Heart left ventricle (tissue), 16 donors: ENCODE measurements around the gene RTTN. TPM values are rescaled to one million over a fixed set of nuclear protein-coding genes. Genes with fewer than 3 reads are reported as not detected.

Experiments
- ATAC-seq, 4 donors: fragments of 200-7000 bp; cut with Tn5 transposase; one replicate each; pipeline ENCODE4 v1.9.1; 2020 to 2022; ENCODE audit warnings: moderate library complexity in 4 of 4, mild to moderate bottlenecking in 3 of 4, moderate number of reproducible peaks in 1 of 4
- DNase-seq, 5 donors: peaks; one replicate each; pipeline ENCODE4 v3.0.0-alpha.2; 2020
- H3K27ac ChIP-seq, 12 donors: fragments of 200-600 bp; sonication (generic) in 4 of 12; one replicate each; pipeline versions ENCODE4 v1.5.0 to v1.8.0; 2016 to 2022; ENCODE audit warnings: mild to moderate bottlenecking in 2 of 12
- H3K27me3 ChIP-seq, 9 donors: fragments of 200-600 bp; sonication (generic) in 2 of 9; one replicate each; pipeline versions ENCODE4 v1.5.1 to v1.8.0; 2016 to 2022; ENCODE audit warnings: mild to moderate bottlenecking in 3 of 9
- H3K36me3 ChIP-seq, 9 donors: fragments of 200-600 bp; sonication (generic) in 2 of 9; one replicate each; pipeline versions ENCODE4 v1.5.0 to v1.8.0; 2018 to 2022; ENCODE audit warnings: mild to moderate bottlenecking in 2 of 9
- H3K4me1 ChIP-seq, 12 donors: fragments of 200-600 bp; sonication (generic) in 4 of 12; one replicate each; pipeline versions ENCODE4 v1.5.0 to v1.8.0; 2016 to 2022; ENCODE audit warnings: mild to moderate bottlenecking in 3 of 12
- H3K4me3 ChIP-seq, 12 donors: fragments of 200-600 bp; sonication (generic) in 4 of 12; one replicate each; pipeline versions ENCODE4 v1.5.0 to v1.8.0; 2017 to 2022; ENCODE audit warnings: mild to moderate bottlenecking in 9 of 12, moderate library complexity in 4 of 12
- H3K9me3 ChIP-seq, 12 donors: fragments of 200-600 bp; sonication (generic) in 4 of 12; one replicate each; pipeline versions ENCODE4 v1.5.0 to v1.8.0; 2016 to 2022; ENCODE audit warnings: mild to moderate bottlenecking in 1 of 12
- POLR2A ChIP-seq, 2 donors: fragments of 450-650 bp; IDR thresholded peaks; one replicate each; pipeline ENCODE4 v1.6.1; 2017; ENCODE audit warnings: antibody characterized with exemption in 2 of 2, mild to moderate bottlenecking in 2 of 2, moderate library complexity in 2 of 2
- WGBS, 4 donors: extraction: QIAGEN DNeasy Blood & Tissue Kit in 2 of 4; methylation state at CpG; one replicate each; pipeline versions ENCODE4 v1.1.5 to v1.1.7; 2013 to 2018; 5-methylcytosine and 5-hydroxymethylcytosine counted together
- intact Hi-C, 10 donors: fragments of 100-400 bp; cut with DNase I; formaldehyde crosslinking; loops; one replicate each; pipeline versions ENCODE4 v1.11.1 to v1.14.2; 2022
- polyA plus RNA-seq, 2 donors: library from polyadenylated mRNA; stranded (reverse); fragments of 200-250 nt; gene quantifications; one replicate each; pipeline ENCODE4 v1.2.3, GENCODE V29; 2013
- total RNA-seq, 9 donors: library from RNA; depleted of rRNA in 2 of 9; stranded (reverse); fragments of >200 nt in 2 of 9; fragmentation: NEBNext Ultra II Directional in 3 of 9; extraction: Animal tissue kit (Norgen Biotek cat#: 25700) in 3 of 9; gene quantifications; one replicate each; pipeline versions ENCODE4 v1.1.0 to v1.2.4, GENCODE V29; 2016 to 2023
- TF ChIP-seq, protein P1 (sequence below), 12 donors: fragments of 200-600 bp; sonication (generic) in 4 of 12; IDR thresholded peaks; one replicate each; pipeline versions ENCODE4 v1.5.0 to v1.8.0; 2018 to 2022; ENCODE audit warnings: antibody characterized with exemption in 12 of 12, mild to moderate bottlenecking in 5 of 12
- donor health status: ischemic (EF 13 %, LVEDD 7.1; RV severe dilation, severe dysfunction).
- donor health status: healthy with polysubstance abuse.
- donor health status: DM: no; HTN: yes; CAD: no.
- donor health status: DM: no; HTN: no; CAD: no.
- donor health status: ischemic (EF 25% LVEDD 6.9; RV normal size, moderate dysfunction).
- donor health status: ischemic (EF 25% LVEDD 5.7; RV mildly dilated, moderate dysfunction).
- donor health status: healthy.
- donor health status: DM: yes; HTN: yes; CAD: no.
- donor health status: ischemic (EF 35%, LVEDD 5.7; RV mildly dilated, moderate dysfunction).
- donor health status: nonischemic (EF 11% LVEDD 7.7; RV severe dilation, severe dysfunction).
- donor health status: DM: yes; HTN: yes; CAD: no.
- donor health status: PGD.
- donor health status: ischemic (EF 29% LVEDD 5.4; RV normal size, mild dysfunction).
- donor health status: nonischemic (EF 23%, LVEDD 6.1; RV moderate dilation, normal function).

The RTTN gene
- total and polyA plus RNA-seq, 11 donors, result 5.8 to 14.3 (median 8.1) TPM

DNA sequence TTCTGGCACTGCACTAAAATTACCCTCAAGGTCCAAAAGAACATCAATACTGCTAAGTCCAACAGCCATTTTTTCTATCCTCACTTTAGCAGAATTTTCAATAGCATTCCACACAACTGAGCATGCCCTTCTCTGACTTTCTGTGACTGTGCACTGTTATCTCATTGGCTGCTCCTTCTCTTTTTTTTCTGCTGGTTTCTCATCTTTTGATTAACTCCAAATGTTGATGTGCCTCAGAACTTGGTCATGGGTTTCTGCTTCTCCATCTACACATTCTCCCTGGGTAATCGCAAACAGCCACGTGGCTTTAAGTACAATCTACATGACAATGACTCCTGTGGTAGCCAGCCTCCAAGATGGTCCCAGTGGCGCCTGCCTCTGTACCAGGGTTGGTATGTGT lies 182.9 kb downstream of the RTTN start:
- TF ChIP-seq, protein P1, sequence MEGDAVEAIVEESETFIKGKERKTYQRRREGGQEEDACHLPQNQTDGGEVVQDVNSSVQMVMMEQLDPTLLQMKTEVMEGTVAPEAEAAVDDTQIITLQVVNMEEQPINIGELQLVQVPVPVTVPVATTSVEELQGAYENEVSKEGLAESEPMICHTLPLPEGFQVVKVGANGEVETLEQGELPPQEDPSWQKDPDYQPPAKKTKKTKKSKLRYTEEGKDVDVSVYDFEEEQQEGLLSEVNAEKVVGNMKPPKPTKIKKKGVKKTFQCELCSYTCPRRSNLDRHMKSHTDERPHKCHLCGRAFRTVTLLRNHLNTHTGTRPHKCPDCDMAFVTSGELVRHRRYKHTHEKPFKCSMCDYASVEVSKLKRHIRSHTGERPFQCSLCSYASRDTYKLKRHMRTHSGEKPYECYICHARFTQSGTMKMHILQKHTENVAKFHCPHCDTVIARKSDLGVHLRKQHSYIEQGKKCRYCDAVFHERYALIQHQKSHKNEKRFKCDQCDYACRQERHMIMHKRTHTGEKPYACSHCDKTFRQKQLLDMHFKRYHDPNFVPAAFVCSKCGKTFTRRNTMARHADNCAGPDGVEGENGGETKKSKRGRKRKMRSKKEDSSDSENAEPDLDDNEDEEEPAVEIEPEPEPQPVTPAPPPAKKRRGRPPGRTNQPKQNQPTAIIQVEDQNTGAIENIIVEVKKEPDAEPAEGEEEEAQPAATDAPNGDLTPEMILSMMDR (IDR thresholded peaks at IDR 0.05), result no peak
- no peak for TF ChIP-seq POLR2A (IDR thresholded peaks at IDR 0.05)
- Histone ChIP-seq H3K36me3 (peaks cover 0 to 62% (median 21%) of the 10 kb centered on the region in 9 donors), H3K4me3 (no peak overlapping the region), H3K27me3 (no peaks in the 10 kb centered on the region), H3K4me1 (peaks cover 0 to 6% (median 0%) of the 10 kb centered on the region in 12 donors), H3K9me3 (no peaks in the 10 kb centered on the region), H3K27ac (no peak overlapping the region)
- DNase-seq (no peak), ATAC-seq (no peak)
- intact Hi-C loops, result no loop called here
- 96 to 99% (median 98%) methylated on average over 3 of the region's 3 CpGs for WGBS, 4 donors

DNA sequence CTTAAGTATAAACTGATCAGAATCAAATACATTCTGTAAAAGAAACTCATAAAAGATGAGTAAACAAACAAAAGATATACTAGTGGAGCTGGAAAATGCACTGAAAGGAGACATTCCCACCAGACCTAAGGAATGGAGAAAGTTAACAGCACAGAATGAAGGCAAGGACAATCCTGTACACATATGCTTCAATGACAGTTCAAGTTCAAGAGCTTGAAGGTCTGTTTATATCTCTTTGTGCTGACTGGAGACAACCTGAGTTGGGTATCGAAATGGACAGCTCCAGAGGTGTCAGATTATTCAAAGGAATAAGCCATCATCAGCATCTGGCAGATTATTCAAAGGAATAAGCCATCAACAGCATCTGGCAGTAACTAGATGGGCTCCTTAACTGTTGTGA lies 184.0 kb downstream of the RTTN start:
- H3K9me3 ChIP-seq, result no peaks in the 10 kb centered on the region
- no peak for DNase-seq
- peaks cover 0 to 74% (median 18%) of the 10 kb centered on the region in 9 donors for H3K36me3 ChIP-seq

DNA sequence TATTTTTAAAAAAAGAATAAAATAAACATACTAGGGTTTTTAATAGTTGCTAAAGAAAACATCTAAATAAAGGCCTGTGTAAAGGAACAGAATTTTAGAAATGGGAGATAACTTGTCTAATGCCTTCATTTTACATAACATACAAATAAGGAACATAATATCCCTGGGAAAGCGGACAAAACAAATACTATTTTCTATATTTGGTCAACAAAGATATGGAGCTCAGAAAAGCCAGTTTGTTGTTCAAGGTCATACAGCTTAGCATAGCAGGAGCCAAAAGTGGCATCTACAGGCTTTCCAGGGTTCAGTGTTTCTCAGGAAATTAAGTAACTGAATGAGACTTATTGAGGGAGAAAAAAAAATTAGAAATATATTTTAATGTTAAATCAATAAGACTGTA lies 184.4 kb downstream of the RTTN start:
- 83 to 85% (median 84%) methylated on average over 1 of the region's 1 CpG for WGBS, 4 donors
- Histone ChIP-seq H3K9me3 (no peaks in the 10 kb centered on the region), H3K36me3 (peaks cover 0 to 78% (median 22%) of the 10 kb centered on the region in 9 donors), H3K4me1 (peaks cover 0 to 6% (median 0%) of the 10 kb centered on the region in 12 donors), H3K27me3 (no peaks in the 10 kb centered on the region), H3K27ac (peak overlapping the region in 1 of 12 donors; percentile 2), H3K4me3 (no peak overlapping the region)
- intact Hi-C loops, result no loop called here
- TF ChIP-seq, protein P1 (IDR thresholded peaks at IDR 0.05), result no peak
- TF ChIP-seq POLR2A (IDR thresholded peaks at IDR 0.05), result no peak
- DNase-seq (no peak), ATAC-seq (no peak)

More for the DNA sequence above, 184.0 kb downstream of the RTTN start:
- no peaks in the 10 kb centered on the region for H3K27me3 ChIP-seq
- peak in 1 of 4 donors; percentile 47 for ATAC-seq
- intact Hi-C loops, result no loop called here
- peaks cover 0 to 6% (median 0%) of the 10 kb centered on the region in 12 donors for H3K4me1 ChIP-seq
- TF ChIP-seq, protein P1 (IDR thresholded peaks at IDR 0.05), result no peak
- no peak for TF ChIP-seq POLR2A (IDR thresholded peaks at IDR 0.05)
- 69 to 85% (median 74%) methylated on average over 1 of the region's 1 CpG for WGBS, 4 donors
- H3K27ac ChIP-seq, result peak overlapping the region in 1 of 12 donors; percentile 2
- H3K4me3 ChIP-seq, result no peak overlapping the region

DNA sequence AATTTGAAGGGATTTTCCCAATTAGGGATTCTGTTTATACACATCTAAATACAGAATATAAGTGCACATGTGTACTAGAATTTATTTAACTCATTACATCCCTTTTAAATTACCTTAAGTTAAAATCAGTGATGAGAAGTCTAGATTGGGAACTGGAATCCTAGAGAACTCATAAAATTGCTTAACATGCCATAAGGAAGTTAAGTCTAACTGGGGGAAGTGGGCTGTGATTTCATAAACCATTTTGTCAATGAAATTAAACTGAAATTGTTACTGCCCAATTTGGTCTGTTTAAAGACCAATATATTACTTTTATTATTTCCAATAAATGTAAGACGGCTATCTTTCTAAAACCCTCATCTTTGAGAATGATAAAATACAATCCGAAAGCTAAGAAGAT lies 185.5 kb downstream of the RTTN start:
- Histone ChIP-seq H3K27ac (no peak overlapping the region), H3K4me1 (peaks cover 0 to 11% (median 3%) of the 10 kb centered on the region in 12 donors), H3K9me3 (no peaks in the 10 kb centered on the region), H3K27me3 (no peaks in the 10 kb centered on the region), H3K4me3 (no peak overlapping the region), H3K36me3 (peaks cover 0 to 74% (median 22%) of the 10 kb centered on the region in 9 donors)
- intact Hi-C loops, result no loop called here
- 95 to 98% (median 96%) methylated on average over 2 of the region's 2 CpGs for WGBS, 4 donors
- TF ChIP-seq, protein P1 (IDR thresholded peaks at IDR 0.05), result no peak
- TF ChIP-seq POLR2A (IDR thresholded peaks at IDR 0.05), result no peak
- ATAC-seq (no peak), DNase-seq (no peak)
